Vagina (tissue), 2 donors: ENCODE data around the gene WNT16.

Source experiments
- POLR2A ChIP-seq, 2 donors: fragments of 450-650 bp; IDR thresholded peaks; one replicate each; pipeline ENCODE4 v1.6.1; 2017; ENCODE audit warnings: antibody characterized with exemption in 2 of 2, mild to moderate bottlenecking in 2 of 2, moderate library complexity in 2 of 2
- TF ChIP-seq, protein P1 (sequence below), 3 experiments: fragments of 450-650 bp in 2 of 3; fragments of 200-600 bp in 1 of 3; sonication (generic) in 1 of 3; IDR thresholded peaks; one replicate each; pipeline ENCODE4 v1.5.1; 2017 to 2019; ENCODE audit warnings: antibody characterized with exemption in 3 of 3, mild to moderate bottlenecking in 2 of 3, moderate library complexity in 2 of 3

DNA sequence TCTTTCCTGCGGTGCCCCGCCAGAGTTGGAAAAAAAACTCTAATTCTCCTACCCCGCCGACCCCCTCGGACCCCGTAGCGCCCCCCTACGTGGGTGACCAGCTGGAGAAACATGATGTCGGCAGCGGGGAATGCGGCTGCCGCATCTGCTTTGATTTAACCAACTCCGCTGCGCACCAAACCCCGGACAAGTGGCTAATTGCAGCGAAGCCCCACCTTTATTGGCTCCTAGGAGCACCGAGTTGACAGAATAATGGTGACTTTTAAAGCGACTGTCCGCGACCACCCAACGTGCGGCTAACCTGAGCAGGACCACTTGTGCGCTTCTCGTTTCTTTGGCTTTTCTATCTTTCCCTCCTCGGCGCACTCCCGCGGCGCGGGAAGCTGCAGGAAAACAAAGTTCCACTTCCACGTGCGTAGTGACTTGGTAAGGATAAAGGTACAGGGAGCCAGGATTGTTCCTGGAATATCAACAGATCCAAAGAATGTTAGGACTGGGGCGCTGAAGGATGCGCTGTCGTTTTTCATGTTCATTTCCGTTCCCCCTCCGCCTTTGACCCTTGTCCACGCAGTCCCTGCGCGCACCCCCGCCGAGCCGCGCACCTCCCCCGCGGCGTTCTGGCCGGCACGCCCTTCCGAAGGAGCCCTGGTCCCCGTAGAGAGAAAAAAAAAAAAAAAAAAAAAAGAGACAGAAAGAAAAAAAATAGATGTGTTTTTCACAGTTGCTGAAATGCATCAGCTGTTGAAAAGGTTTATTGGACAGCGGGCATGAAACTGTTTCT is 1.4 kb downstream of the WNT16 start:
- TF ChIP-seq, protein P1, sequence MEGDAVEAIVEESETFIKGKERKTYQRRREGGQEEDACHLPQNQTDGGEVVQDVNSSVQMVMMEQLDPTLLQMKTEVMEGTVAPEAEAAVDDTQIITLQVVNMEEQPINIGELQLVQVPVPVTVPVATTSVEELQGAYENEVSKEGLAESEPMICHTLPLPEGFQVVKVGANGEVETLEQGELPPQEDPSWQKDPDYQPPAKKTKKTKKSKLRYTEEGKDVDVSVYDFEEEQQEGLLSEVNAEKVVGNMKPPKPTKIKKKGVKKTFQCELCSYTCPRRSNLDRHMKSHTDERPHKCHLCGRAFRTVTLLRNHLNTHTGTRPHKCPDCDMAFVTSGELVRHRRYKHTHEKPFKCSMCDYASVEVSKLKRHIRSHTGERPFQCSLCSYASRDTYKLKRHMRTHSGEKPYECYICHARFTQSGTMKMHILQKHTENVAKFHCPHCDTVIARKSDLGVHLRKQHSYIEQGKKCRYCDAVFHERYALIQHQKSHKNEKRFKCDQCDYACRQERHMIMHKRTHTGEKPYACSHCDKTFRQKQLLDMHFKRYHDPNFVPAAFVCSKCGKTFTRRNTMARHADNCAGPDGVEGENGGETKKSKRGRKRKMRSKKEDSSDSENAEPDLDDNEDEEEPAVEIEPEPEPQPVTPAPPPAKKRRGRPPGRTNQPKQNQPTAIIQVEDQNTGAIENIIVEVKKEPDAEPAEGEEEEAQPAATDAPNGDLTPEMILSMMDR (IDR thresholded peaks at IDR 0.05) = no peak
- TF ChIP-seq POLR2A (IDR thresholded peaks at IDR 0.05) = no peak
